HCT116 (cell line): ENCODE measurements around the gene ATAD3C. TPM values are rescaled to one million over a fixed set of nuclear protein-coding genes. Genes with fewer than 3 reads are reported as not detected.
"Not testable (repeated sequence)": the region's sequence is repeated elsewhere in the genome, so short reads cannot be mapped to it uniquely, and the experiment has no call there.

Source experiments
- ATAC-seq: fragments of 200-7000 bp; cut with Tn5 transposase; 2 replicates; pipeline ENCODE4 v1.9.1; 2020; ENCODE audit warnings: mild to moderate bottlenecking, moderate library complexity
- BruUV-seq: library from RNA; stranded (reverse); fragments of 400-500 nt; replicated peaks from 2 replicates; lab custom pipeline; 2021; lab: Mats Ljungman, UMichigan
- CTCF ChIA-PET: fragments of 300-600 bp; sonication (Branson Sonifier 250); formaldehyde crosslinking; loops from one replicate; lab custom pipeline; 2021; ENCODE audit warnings: antibody characterized with exemption; lab: Charles Lee
- POLR2A ChIA-PET: fragments of 300-600, 350-600 bp; sonication (Branson Sonifier 250); formaldehyde crosslinking; loops from one replicate; lab custom pipeline; 2021; ENCODE audit warnings: antibody characterized with exemption; lab: Charles Lee
- RAD21 ChIA-PET, 2 experiments: fragments of 300-600 bp; sonication (Branson Sonifier 250); formaldehyde crosslinking; loops; one replicate each; lab custom pipeline; 2023; ENCODE audit warnings: low total read pairs in 2 of 2; ENCODE audit not compliant: uncharacterized antibody in 2 of 2, unreplicated experiment in 2 of 2, low non-redundant PET in 1 of 2; lab: Charles Lee
- DNase-seq: peaks from one replicate; pipeline ENCODE4 v3.0.0-alpha.2; 2010; ENCODE audit warnings: low read depth, low spot score
- H2AFZ ChIP-seq: fragments of 200-600 bp; shearing (Covaris generic), sonication (generic); 2 replicates; pipeline ENCODE4 v1.6.1; 2017; ENCODE audit warnings: low read depth, mixed run types, mixed read lengths, antibody characterized with exemption, low read length; ENCODE audit not compliant: poor library complexity, severe bottlenecking
- H3K27ac ChIP-seq: 2 replicates; pipeline ENCODE4 v1.5.1; 2012; ENCODE audit warnings: low read depth, low read length
- H3K27me3 ChIP-seq: fragments of 200-600 bp; sonication (generic); 2 replicates; pipeline ENCODE4 v1.6.1; 2016; ENCODE audit warnings: mixed run types, low read length, mixed read lengths; ENCODE audit not compliant: insufficient read depth
- H3K36me3 ChIP-seq, 2 experiments: fragments of 200-500 bp in 1 of 2; fragments of 200-600 bp in 1 of 2; sonication (Bioruptor generic) in 1 of 2; sonication (generic) in 1 of 2; 2 replicates each; pipeline versions ENCODE4 v1.5.1 to v1.6.1; 2014 to 2016; ENCODE audit warnings: low read length in 2 of 2, inconsistent platforms in 1 of 2, mixed read lengths in 1 of 2, mixed run types in 1 of 2; ENCODE audit not compliant: insufficient read depth in 2 of 2, control insufficient read depth in 1 of 2
- H3K4me1 ChIP-seq, 2 experiments: fragments of 200-600 bp in 1 of 2; sonication (generic) in 1 of 2; 2 replicates each; pipeline versions ENCODE4 v1.5.1 to v1.6.1; 2012 to 2017; ENCODE audit warnings: low read length in 2 of 2, inconsistent platforms in 1 of 2, mild to moderate bottlenecking in 1 of 2, mixed read lengths in 1 of 2, mixed run types in 1 of 2, moderate library complexity in 1 of 2; ENCODE audit not compliant: insufficient read depth in 2 of 2, control insufficient read depth in 1 of 2
- H3K4me2 ChIP-seq: fragments of 200-600 bp; sonication (generic); 2 replicates; pipeline ENCODE4 v1.6.1; 2017; ENCODE audit warnings: mixed run types, low read length, mixed read lengths
- H3K4me3 ChIP-seq, 2 experiments: fragments of 200-600 bp in 1 of 2; sonication (generic) in 1 of 2; replicated peaks in 1 of 2; 2 replicates each; pipeline ENCODE4 v1.5.1; 2011 to 2016; ENCODE audit warnings: low read length in 2 of 2, control low read depth in 1 of 2, low read depth in 1 of 2, mild to moderate bottlenecking in 1 of 2, mixed read lengths in 1 of 2, mixed run types in 1 of 2
- H3K79me2 ChIP-seq: fragments of 200-600 bp; sonication (generic); 2 replicates; pipeline ENCODE4 v1.6.1; 2017; ENCODE audit warnings: mild to moderate bottlenecking, mixed run types, low read length, moderate library complexity, mixed read lengths; ENCODE audit not compliant: insufficient read depth
- H3K9ac ChIP-seq: fragments of 200-600 bp; sonication (generic); 2 replicates; pipeline ENCODE4 v1.6.1; 2016; ENCODE audit warnings: low read length, mixed read lengths
- H3K9me2 ChIP-seq: fragments of 200-600 bp; sonication (generic), shearing (Covaris generic); 2 replicates; pipeline ENCODE4 v1.6.1; 2017; ENCODE audit warnings: mixed run types, mild to moderate bottlenecking, moderate library complexity; ENCODE audit not compliant: insufficient read depth
- H3K9me3 ChIP-seq, 2 experiments: fragments of 200-500 bp in 1 of 2; fragments of 200-600 bp in 1 of 2; sonication (Bioruptor generic) in 1 of 2; sonication (generic) in 1 of 2; 2 replicates each; pipeline ENCODE4 v1.6.1; 2014 to 2017; ENCODE audit warnings: low read length in 2 of 2, mixed read lengths in 2 of 2, inconsistent platforms in 1 of 2, low read depth in 1 of 2, mild to moderate bottlenecking in 1 of 2, mixed run types in 1 of 2, moderate library complexity in 1 of 2; ENCODE audit not compliant: control insufficient read depth in 1 of 2, insufficient read depth in 1 of 2
- H4K20me1 ChIP-seq: fragments of 200-600 bp; sonication (generic), shearing (Covaris generic); 2 replicates; pipeline ENCODE4 v1.6.1; 2017; ENCODE audit warnings: mixed run types, mild to moderate bottlenecking, moderate library complexity; ENCODE audit not compliant: insufficient read depth
- CBX3 ChIP-seq: IDR thresholded peaks from 2 replicates; pipeline ENCODE4 v1.6.1; 2012; ENCODE audit warnings: low read depth
- CEBPB ChIP-seq: IDR thresholded peaks from 2 replicates; pipeline ENCODE4 v1.6.1; 2012; ENCODE audit warnings: low read depth
- EZH2 ChIP-seq: fragments of 200-600 bp; sonication (generic); IDR thresholded peaks from 2 replicates; pipeline ENCODE4 v1.6.1; 2017; ENCODE audit warnings: antibody characterized with exemption, mixed run types
- FOSL1 ChIP-seq: IDR thresholded peaks from 2 replicates; pipeline ENCODE4 v1.6.1; 2012; ENCODE audit warnings: low read depth
- JUND ChIP-seq: IDR thresholded peaks from 2 replicates; pipeline ENCODE4 v1.6.1; 2012
- MAX ChIP-seq: IDR thresholded peaks from 2 replicates; pipeline ENCODE4 v1.6.1; 2012
- POLR2A ChIP-seq: IDR thresholded peaks from 2 replicates; pipeline ENCODE4 v1.7.0; 2011; ENCODE audit warnings: borderline replicate concordance; ENCODE audit not compliant: insufficient read depth, insufficient read length; ENCODE audit errors: extremely low read depth
- POLR2AphosphoS5 ChIP-seq: IDR thresholded peaks from 2 replicates; pipeline ENCODE4 v1.6.1; 2011; ENCODE audit warnings: mild to moderate bottlenecking, low read depth, low read length, moderate library complexity
- RAD21 ChIP-seq: IDR thresholded peaks from 2 replicates; pipeline ENCODE4 v1.6.1; 2012; ENCODE audit warnings: low read depth, mild to moderate bottlenecking
- SIN3A ChIP-seq: IDR thresholded peaks from 2 replicates; pipeline ENCODE4 v1.6.1; 2012; ENCODE audit warnings: low read depth
- SP1 ChIP-seq: IDR thresholded peaks from 2 replicates; pipeline ENCODE4 v1.6.1; 2012; ENCODE audit warnings: low read depth
- SRF ChIP-seq: IDR thresholded peaks from 2 replicates; pipeline ENCODE4 v1.6.1; 2012; ENCODE audit warnings: low read depth
- TCF7L2 ChIP-seq: IDR thresholded peaks from 2 replicates; pipeline ENCODE4 v1.7.0; 2011; ENCODE audit warnings: borderline replicate concordance, inconsistent platforms; ENCODE audit not compliant: insufficient read depth, insufficient read length; ENCODE audit errors: extremely low read depth
- ZFX ChIP-seq: fragments of 450-650 bp; IDR thresholded peaks from 2 replicates; pipeline ENCODE4 v1.6.1; 2017
- intact Hi-C: fragments of 100-400 bp; cut with micrococcal nuclease; formaldehyde crosslinking; loops from 2 replicates; pipeline ENCODE4 v1.10.0; 2022
- total RNA-seq: library from RNA; stranded (reverse); gene quantifications from one replicate; pipeline ENCODE4 v1.2.1, GENCODE V29; 2021; ENCODE audit not compliant: unreplicated experiment
- TF ChIP-seq, protein P1 (sequence below): IDR thresholded peaks from 2 replicates; pipeline ENCODE4 v1.6.1; 2012
- TF ChIP-seq, protein P2 (sequence below), 3 experiments: fragments of 200-600 bp in 1 of 3; sonication (generic) in 1 of 3; IDR thresholded peaks in 2 of 3; conservative IDR thresholded peaks in 1 of 3; 2 replicates each; pipeline ENCODE4 v1.5.1; 2012 to 2017; ENCODE audit warnings: low read depth in 2 of 3, low read length in 2 of 3, antibody characterized with exemption in 1 of 3, borderline replicate concordance in 1 of 3, control low read depth in 1 of 3, mild to moderate bottlenecking in 1 of 3, mixed read lengths in 1 of 3, mixed run types in 1 of 3, moderate library complexity in 1 of 3; ENCODE audit not compliant: insufficient read depth in 1 of 3
- TF ChIP-seq, protein P3 (sequence below): IDR thresholded peaks from 2 replicates; pipeline ENCODE4 v1.6.1; 2012; ENCODE audit warnings: low read depth

Gene ATAD3C
- total RNA-seq, 1 experiment from 2014 or later, result 0.61 TPM

DNA sequence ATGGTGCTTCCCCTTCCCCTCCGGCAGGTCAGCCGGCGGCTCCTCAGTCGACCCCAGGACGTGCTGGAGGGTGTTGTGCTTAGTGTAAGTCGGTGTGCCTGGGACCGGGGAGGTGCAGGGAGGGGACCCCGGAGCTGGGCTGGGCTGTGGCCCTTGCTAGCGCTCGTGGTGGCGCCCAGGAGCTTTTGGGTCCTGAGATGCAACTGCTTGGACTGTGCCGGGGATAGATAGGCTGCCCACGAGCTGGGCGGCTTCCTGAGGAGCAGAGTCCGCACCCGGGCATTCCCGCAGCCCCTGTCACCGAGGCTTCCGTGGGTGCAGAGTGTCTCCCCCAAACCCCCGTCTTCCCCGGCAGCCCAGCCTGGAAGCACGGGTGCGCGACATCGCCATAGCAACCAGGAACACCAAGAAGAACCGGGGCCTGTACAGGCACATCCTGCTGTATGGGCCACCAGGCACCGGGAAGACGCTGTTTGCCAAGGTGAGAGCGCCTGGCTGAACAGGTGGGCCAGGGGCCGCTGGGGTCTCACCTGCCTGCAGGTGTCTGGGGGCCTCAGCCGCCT is 36.3 kb downstream of the ATAD3C start:
- H3K4me3 ChIP-seq, H4K20me1 ChIP-seq, intact Hi-C loops, H3K9me2 ChIP-seq, H3K4me2 ChIP-seq, H3K27ac ChIP-seq, H3K9me3 ChIP-seq, H3K27me3 ChIP-seq, DNase-seq, BruUV-seq, POLR2A ChIA-PET, H3K4me1 ChIP-seq, ATAC-seq, RAD21 ChIA-PET, H3K9ac ChIP-seq, H2AFZ ChIP-seq, H3K79me2 ChIP-seq, CTCF ChIA-PET: not testable (repeated sequence)
- peaks cover 14 to 55% of the 10 kb centered on the region in 2 experiments for H3K36me3 ChIP-seq

DNA sequence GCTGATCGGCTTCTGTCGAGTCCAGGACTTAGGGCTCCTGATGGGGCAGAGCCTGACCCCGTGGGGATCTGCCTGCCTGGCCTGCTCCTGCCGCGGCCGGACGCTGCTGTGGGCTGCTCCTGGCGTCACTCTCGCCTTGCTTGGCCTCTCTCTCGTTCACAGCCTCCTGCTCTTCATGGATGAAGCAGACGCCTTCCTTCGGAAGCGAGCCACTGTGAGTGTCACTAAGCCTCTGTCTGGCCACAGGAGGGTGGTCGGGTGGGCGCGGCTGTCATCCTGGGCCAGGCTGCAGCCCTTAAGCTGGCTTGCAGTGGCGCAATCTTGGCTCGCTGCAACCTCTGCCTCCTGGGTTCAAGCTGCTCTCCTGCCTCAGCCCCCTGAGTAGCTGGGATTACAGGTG is 38.2 kb downstream of the ATAD3C start:
- H3K9ac ChIP-seq, result no peak overlapping the region
- H3K4me1 ChIP-seq, result no peaks in the 10 kb centered on the region
- no peak overlapping the region for H3K4me2 ChIP-seq
- ChIA-PET POLR2A (no interaction called here), CTCF (no interaction called here), RAD21 (no interaction called here)
- H3K27ac ChIP-seq, result no peak overlapping the region
- H3K79me2 ChIP-seq, result peaks cover 13% of the 10 kb centered on the region; the same call in 1 of the 2 replicates
- no peaks in the 10 kb centered on the region for H3K9me2 ChIP-seq
- ATAC-seq (no peak), DNase-seq (no peak)
- no peaks in the 10 kb centered on the region for H4K20me1 ChIP-seq
- H3K4me3 ChIP-seq, result no peak overlapping the region
- peaks cover 17 to 62% of the 10 kb centered on the region in 2 experiments for H3K36me3 ChIP-seq
- no peaks in the 10 kb centered on the region; a peak in 1 of 4 replicates for H3K9me3 ChIP-seq
- BruUV-seq, result no TSS peak
- intact Hi-C loops, result no loop called here
- H3K27me3 ChIP-seq, result no peaks in the 10 kb centered on the region
- no peak overlapping the region for H2AFZ ChIP-seq
- TF ChIP-seq SP1 (no peak), SIN3A (no peak), FOSL1 (no peak), CBX3 (no peak), RAD21 (no peak), POLR2AphosphoS5 (no peak), TCF7L2 (no peak), ZFX (no peak), MAX (no peak), CEBPB (no peak), JUND (no peak), POLR2A (no peak), SRF (no peak), EZH2 (no peak)
- TF ChIP-seq, protein P1, sequence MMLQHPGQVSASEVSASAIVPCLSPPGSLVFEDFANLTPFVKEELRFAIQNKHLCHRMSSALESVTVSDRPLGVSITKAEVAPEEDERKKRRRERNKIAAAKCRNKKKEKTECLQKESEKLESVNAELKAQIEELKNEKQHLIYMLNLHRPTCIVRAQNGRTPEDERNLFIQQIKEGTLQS, result no peak
- TF ChIP-seq, protein P2, sequence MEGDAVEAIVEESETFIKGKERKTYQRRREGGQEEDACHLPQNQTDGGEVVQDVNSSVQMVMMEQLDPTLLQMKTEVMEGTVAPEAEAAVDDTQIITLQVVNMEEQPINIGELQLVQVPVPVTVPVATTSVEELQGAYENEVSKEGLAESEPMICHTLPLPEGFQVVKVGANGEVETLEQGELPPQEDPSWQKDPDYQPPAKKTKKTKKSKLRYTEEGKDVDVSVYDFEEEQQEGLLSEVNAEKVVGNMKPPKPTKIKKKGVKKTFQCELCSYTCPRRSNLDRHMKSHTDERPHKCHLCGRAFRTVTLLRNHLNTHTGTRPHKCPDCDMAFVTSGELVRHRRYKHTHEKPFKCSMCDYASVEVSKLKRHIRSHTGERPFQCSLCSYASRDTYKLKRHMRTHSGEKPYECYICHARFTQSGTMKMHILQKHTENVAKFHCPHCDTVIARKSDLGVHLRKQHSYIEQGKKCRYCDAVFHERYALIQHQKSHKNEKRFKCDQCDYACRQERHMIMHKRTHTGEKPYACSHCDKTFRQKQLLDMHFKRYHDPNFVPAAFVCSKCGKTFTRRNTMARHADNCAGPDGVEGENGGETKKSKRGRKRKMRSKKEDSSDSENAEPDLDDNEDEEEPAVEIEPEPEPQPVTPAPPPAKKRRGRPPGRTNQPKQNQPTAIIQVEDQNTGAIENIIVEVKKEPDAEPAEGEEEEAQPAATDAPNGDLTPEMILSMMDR (IDR thresholded peaks at IDR 0.05 in 2 of 3, conservative IDR thresholded peaks at IDR 0.05 in 1 of 3; ENCODE audit: borderline replicate concordance in 1 of 3, insufficient read depth in 1 of 3, low read depth in 2 of 3, low read length in 2 of 3), result no peak
- TF ChIP-seq, protein P3, sequence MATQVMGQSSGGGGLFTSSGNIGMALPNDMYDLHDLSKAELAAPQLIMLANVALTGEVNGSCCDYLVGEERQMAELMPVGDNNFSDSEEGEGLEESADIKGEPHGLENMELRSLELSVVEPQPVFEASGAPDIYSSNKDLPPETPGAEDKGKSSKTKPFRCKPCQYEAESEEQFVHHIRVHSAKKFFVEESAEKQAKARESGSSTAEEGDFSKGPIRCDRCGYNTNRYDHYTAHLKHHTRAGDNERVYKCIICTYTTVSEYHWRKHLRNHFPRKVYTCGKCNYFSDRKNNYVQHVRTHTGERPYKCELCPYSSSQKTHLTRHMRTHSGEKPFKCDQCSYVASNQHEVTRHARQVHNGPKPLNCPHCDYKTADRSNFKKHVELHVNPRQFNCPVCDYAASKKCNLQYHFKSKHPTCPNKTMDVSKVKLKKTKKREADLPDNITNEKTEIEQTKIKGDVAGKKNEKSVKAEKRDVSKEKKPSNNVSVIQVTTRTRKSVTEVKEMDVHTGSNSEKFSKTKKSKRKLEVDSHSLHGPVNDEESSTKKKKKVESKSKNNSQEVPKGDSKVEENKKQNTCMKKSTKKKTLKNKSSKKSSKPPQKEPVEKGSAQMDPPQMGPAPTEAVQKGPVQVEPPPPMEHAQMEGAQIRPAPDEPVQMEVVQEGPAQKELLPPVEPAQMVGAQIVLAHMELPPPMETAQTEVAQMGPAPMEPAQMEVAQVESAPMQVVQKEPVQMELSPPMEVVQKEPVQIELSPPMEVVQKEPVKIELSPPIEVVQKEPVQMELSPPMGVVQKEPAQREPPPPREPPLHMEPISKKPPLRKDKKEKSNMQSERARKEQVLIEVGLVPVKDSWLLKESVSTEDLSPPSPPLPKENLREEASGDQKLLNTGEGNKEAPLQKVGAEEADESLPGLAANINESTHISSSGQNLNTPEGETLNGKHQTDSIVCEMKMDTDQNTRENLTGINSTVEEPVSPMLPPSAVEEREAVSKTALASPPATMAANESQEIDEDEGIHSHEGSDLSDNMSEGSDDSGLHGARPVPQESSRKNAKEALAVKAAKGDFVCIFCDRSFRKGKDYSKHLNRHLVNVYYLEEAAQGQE, result no peak
